Uterus (tissue), 2 donors: Measurements from ENCODE around the gene CELF2.

ENCODE experiments used
- CTCF ChIP-seq, 4 experiments: fragments of 200-600 bp in 2 of 4; fragments of 450-650 bp in 2 of 4; sonication (generic) in 2 of 4; IDR thresholded peaks; one replicate each; pipeline ENCODE4 v1.5.1; 2016 to 2019; ENCODE audit warnings: antibody characterized with exemption in 4 of 4, mild to moderate bottlenecking in 2 of 4, moderate library complexity in 1 of 4
- POLR2A ChIP-seq, 2 donors: fragments of 450-650 bp; IDR thresholded peaks; one replicate each; pipeline ENCODE4 v1.6.1; 2016; ENCODE audit warnings: antibody characterized with exemption in 2 of 2, mild to moderate bottlenecking in 1 of 2, moderate library complexity in 1 of 2

DNA sequence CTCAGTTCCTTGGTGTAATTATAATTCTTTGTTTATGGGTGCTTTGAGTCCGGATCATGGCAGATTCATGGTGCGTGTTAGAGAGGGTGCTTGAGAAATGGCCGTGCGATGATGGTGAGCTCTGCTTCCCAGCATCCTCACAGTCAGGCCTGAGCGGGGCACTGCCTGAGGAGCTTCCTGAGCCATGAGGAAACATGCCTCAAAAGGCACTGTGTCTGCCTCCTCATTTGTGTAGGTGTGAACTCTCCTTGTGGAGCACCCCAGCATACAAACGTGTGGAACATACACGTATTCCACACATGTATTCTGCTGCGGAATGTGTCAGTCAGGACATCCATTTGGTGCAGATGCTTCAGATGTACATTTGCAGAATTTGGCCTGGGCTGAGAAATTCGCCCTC is 205.4 kb downstream of the CELF2 start:
- TF ChIP-seq CTCF (IDR thresholded peaks at IDR 0.05) (no peak), POLR2A (IDR thresholded peaks at IDR 0.05) (no peak)
